ENCODE measurements around the gene EXOC2. TPM values are rescaled to one million over a fixed set of nuclear protein-coding genes. Genes with fewer than 3 reads are reported as not detected.
A peak's percentile ranks its signal among the peaks of the same experiment; 100 is the strongest.

The EXOC2 gene
- total RNA-seq, 4 donors from 2014 or later = 7.6 to 22.5 (median 20.2) TPM

DNA sequence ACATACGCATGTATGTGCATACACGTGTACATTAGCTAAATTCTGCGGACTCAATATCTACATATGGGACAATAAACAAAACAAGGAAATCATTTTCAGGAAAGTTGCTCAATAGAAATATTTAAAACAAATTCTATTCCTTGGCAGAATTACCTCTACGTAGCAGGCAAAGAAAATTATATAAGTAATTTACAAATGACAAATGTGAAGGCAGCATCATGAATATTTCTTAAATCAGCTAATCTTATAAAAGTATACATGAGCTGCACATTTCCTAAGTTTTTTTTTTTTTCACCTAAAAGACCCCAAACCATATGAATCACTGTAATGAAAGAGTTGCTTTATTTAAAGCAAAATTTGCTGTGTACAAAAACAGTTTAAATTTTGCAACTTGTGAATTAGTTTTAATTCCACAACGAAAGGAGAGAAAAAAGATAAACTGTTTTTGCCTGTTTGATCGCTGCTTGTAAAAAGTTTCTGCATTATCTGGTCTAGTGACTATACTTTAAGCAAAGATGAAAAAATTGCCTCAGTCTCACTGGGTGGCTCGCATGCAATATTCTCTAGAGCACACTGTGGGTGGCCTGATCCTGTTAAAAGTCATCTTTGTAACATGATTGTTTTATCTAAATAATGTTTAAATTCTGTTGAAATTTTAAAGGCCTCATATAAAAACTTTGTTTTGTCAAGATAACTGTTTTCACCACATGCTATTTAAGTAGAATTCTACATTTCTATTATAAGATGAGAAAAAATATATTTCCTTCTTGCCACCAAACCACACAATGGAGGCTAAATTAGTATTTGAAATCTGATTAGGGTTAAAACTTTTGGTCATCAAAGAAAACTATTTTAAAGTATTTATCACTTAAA, 93.1 kb downstream of the EXOC2 start:
- in situ Hi-C loops (cut with MboI; ENCODE audit: low pct_ligation_motif_present in 1 of 4, low pct_unique_long_range_greater_than_20kb in 1 of 4, low sequenced_read_pairs in 3 of 4) = loop anchor here in 2 of 4 donors (10.0 to 25.0 kb wide), 4 partner anchors 187 to 815 kb away; partner anchors contain the start of gene FOXF2 (in 1 of the 2)

DNA sequence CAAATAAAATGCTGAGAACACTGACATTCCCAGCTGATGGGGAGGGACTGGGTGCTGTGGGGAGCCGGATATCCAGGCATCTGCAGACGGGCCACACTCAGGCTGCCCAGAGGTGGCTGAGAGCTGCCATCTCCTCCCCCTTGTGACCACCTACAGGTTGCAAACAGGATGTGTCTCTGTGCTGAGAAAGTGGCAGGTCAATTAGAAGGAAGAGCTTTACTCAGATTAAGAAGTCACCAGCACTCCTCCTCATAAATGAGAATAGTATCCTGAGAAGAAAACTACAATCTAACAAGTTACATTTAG, 99.1 kb downstream of the EXOC2 start:
- Histone ChIP-seq H3K27me3 (no peaks in the 10 kb centered on the region), H3K4me3 (no peak overlapping the region), H3K9me3 (no peaks in the 10 kb centered on the region), H3K4me1 (peaks cover 0 to 3% (median 0%) of the 10 kb centered on the region in 4 donors), H3K27ac (peak overlapping the region; percentile 13 to 64 (median 44)), H3K36me3 (peaks cover 0 to 11% (median 3%) of the 10 kb centered on the region in 4 donors)
- in situ Hi-C loops (cut with MboI; ENCODE audit: low pct_ligation_motif_present in 1 of 4, low pct_unique_long_range_greater_than_20kb in 1 of 4, low sequenced_read_pairs in 3 of 4) = loop anchor here in 2 of 4 donors (10.0 to 25.0 kb wide), 4 partner anchors 193 to 821 kb away; partner anchors contain the start of gene FOXF2 (in 1 of the 2)
- intact Hi-C loops (cut with DNase I; ENCODE audit: low total_unique reads) = loop anchor here (10.0 kb wide), 2 partner anchors 121 to 191 kb away; no protein-coding TSS in a partner anchor
- 64% methylated on average over 2 of the region's 2 CpGs; no CpG with 5 or more reads in 1 of the 2 donors for WGBS, 2 donors (ENCODE audit: low coverage in 1 of 2)
- TF ChIP-seq, protein P1, sequence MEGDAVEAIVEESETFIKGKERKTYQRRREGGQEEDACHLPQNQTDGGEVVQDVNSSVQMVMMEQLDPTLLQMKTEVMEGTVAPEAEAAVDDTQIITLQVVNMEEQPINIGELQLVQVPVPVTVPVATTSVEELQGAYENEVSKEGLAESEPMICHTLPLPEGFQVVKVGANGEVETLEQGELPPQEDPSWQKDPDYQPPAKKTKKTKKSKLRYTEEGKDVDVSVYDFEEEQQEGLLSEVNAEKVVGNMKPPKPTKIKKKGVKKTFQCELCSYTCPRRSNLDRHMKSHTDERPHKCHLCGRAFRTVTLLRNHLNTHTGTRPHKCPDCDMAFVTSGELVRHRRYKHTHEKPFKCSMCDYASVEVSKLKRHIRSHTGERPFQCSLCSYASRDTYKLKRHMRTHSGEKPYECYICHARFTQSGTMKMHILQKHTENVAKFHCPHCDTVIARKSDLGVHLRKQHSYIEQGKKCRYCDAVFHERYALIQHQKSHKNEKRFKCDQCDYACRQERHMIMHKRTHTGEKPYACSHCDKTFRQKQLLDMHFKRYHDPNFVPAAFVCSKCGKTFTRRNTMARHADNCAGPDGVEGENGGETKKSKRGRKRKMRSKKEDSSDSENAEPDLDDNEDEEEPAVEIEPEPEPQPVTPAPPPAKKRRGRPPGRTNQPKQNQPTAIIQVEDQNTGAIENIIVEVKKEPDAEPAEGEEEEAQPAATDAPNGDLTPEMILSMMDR (IDR thresholded peaks at IDR 0.05) = no peak
- no peak for TF ChIP-seq EP300 (IDR thresholded peaks at IDR 0.05; ENCODE audit: low read depth)
- TF ChIP-seq POLR2AphosphoS5 (IDR thresholded peaks at IDR 0.05) = no peak
- TF ChIP-seq POLR2A (IDR thresholded peaks at IDR 0.05) = no peak
- DNase-seq = no peak

More for the DNA sequence above, 93.1 kb downstream of the EXOC2 start:
- peaks cover 0 to 6% (median 0%) of the 10 kb centered on the region in 4 donors for H3K36me3 ChIP-seq
- H3K9me3 ChIP-seq = no peaks in the 10 kb centered on the region
- intact Hi-C loops (cut with DNase I; ENCODE audit: low total_unique reads) = loop anchor here (10.0 kb wide), 2 partner anchors 115 to 185 kb away; no protein-coding TSS in a partner anchor
- no peaks in the 10 kb centered on the region for H3K27me3 ChIP-seq
- peak overlapping the region; percentile 6 to 45 (median 25) for H3K27ac ChIP-seq
- H3K4me3 ChIP-seq = no peak overlapping the region
- 85 to 90% methylated on average over 7 of the region's 7 CpGs for WGBS, 2 donors (ENCODE audit: low coverage in 1 of 2)
- no peak for DNase-seq
- H3K4me1 ChIP-seq = no peaks in the 10 kb centered on the region
- TF ChIP-seq POLR2AphosphoS5 (IDR thresholded peaks at IDR 0.05) (no peak), EP300 (IDR thresholded peaks at IDR 0.05; ENCODE audit: low read depth) (no peak), POLR2A (IDR thresholded peaks at IDR 0.05) (no peak)
- TF ChIP-seq, protein P1 (IDR thresholded peaks at IDR 0.05) = no peak

DNA sequence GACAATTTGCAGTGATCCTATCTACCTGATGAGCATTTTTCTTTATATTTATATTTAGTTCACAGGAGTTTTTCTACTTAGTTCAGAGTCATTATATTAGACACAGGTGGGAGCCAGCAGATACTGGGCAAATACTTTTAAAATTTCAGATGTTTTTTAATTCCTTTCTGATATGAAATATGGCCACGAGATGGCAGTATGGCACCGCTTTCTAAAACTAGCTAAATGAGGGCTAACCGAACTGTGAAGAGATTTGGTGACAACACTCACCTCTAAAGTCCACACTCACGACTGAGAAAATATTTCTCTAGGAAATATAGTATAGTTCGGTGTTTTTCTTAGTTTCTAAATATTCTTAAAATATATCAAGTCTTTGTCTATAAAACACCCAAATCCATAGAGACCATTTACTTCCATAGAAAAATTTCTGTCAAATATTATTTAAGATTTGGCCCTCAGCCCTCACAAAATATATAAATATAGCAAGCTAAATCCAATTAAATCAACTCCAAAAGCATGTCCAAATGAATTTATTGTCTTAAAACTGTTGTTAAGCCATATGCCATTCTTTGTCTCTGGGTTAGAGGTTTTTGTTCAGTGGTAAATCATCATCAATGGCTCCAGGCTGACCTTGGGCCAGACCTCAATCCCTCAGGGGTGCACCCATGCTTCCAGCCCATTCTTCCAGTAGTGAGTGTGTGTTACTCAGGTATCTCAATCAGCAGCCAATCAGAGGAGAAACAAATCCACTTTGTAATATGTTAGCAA, 99.6 kb downstream of the EXOC2 start:
- H3K4me3 ChIP-seq = no peak overlapping the region
- peak; percentile 57 for DNase-seq
- in situ Hi-C loops (cut with MboI; ENCODE audit: low pct_ligation_motif_present in 1 of 4, low pct_unique_long_range_greater_than_20kb in 1 of 4, low sequenced_read_pairs in 3 of 4) = loop anchor here in 2 of 4 donors (10.0 to 25.0 kb wide), 4 partner anchors 194 to 821 kb away; partner anchors contain the start of gene FOXF2 (in 1 of the 2)
- no peaks in the 10 kb centered on the region for H3K9me3 ChIP-seq
- H3K27ac ChIP-seq = peak overlapping the region; percentile 13 to 64 (median 44)
- 2% methylated on average over 5 of the region's 5 CpGs for WGBS, 2 donors (ENCODE audit: low coverage in 1 of 2)
- peaks cover 0 to 7% (median 3%) of the 10 kb centered on the region in 4 donors for H3K36me3 ChIP-seq
- intact Hi-C loops (cut with DNase I; ENCODE audit: low total_unique reads) = loop anchor here (10.0 kb wide), 2 partner anchors 121 to 191 kb away; no protein-coding TSS in a partner anchor
- H3K4me1 ChIP-seq = peaks cover 0 to 3% (median 0%) of the 10 kb centered on the region in 4 donors
- no peaks in the 10 kb centered on the region for H3K27me3 ChIP-seq
- TF ChIP-seq EP300 (IDR thresholded peaks at IDR 0.05; ENCODE audit: low read depth) = no peak
- no peak for TF ChIP-seq POLR2AphosphoS5 (IDR thresholded peaks at IDR 0.05)
- TF ChIP-seq, protein P1 (IDR thresholded peaks at IDR 0.05) = peak; percentile 68 to 81 (median 73)

Measured in transverse colon (tissue), 4 donors.